Epidermal melanocyte (primary cell): ENCODE results near the gene ZNF732.
"Not testable (repeated sequence)": the region's sequence is repeated elsewhere in the genome, so short reads cannot be mapped to it uniquely, and the experiment has no call there.

ENCODE experiments used
- DNase-seq: peaks from one replicate; pipeline ENCODE4 v3.0.0; 2011; ENCODE audit warnings: low spot score; ENCODE audit not compliant: insufficient read length

ZNF732 gene

GRCh38 chr4:253936-254756 lies 51.1 kb downstream of the ZNF732 start:
- no peak for DNase-seq

GRCh38 chr4:252065-252601 lies 53.1 kb downstream of the ZNF732 start:
- no peak for DNase-seq

- DNase-seq, result no peak
Measured at GRCh38 chr4:244471-244870, 60.8 kb downstream of the ZNF732 start.

- no peak for DNase-seq
Measured at GRCh38 chr4:243426-243825, 61.8 kb downstream of the ZNF732 start.

DNA sequence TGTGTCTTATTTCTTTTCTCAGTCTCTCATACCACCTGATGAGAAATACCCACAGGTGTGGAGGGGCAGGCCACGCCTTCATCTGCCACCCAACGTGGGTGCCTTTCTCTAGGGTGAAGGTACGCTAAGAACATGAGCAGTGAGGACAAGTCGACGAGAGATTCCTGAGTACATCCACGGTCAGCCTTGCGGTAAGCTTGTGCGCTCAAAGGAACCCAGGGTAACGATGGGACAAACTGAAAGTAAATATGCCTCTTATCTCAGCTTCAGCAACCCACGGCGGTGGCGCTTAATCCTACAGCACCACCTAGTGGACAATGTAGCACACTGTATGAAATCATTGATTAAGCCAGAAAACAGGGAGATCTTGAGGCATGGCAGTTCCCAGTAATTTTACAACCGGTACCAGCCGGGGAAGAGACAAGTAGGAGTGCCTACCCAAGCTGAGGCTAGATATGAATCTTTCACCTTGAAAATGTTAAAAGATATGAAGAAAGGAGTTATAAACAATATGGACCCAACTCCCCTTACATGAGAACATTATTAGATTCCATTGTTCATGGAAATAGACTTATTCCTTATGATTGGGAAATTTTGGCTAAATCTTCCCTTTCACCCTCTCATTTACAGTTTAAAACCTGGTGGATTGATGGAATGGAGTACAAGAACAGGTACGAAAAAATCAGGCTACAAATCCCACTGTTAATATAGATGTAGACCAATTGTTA lies 63.0 kb downstream of the ZNF732 start:
- DNase-seq, result no peak

- DNase-seq, result not testable (repeated sequence)
Measured at GRCh38 chr4:241411-241810, 63.9 kb downstream of the ZNF732 start.

GRCh38 chr4:236028-236427 lies 69.2 kb downstream of the ZNF732 start:
- no peak for DNase-seq

DNA sequence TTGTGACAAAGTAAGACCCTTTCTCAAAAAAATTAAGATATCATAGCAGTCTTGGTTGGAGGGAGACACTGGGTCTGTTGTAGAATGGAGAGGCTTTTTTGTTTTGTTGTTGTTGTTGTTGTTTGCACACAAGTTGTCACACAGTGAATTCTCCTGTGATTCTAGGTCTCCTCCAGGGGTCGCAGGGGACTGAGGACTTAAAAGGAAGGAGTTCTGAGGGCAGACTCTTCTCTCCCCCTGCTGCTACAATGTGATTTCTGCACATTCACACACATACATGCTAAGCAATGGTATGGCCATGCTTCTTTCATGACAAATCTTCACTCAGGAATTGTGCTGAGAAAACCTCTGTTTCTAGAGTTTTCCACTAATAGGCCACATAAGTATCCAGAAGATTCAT lies 71.1 kb downstream of the ZNF732 start:
- DNase-seq, result no peak

- no peak for DNase-seq
Measured at GRCh38 chr4:223913-224497, 81.3 kb downstream of the ZNF732 start.
